GM18526 (cell line): ENCODE results near the gene PPP1R3D.

ENCODE experiments used
- POLR2A ChIP-seq: IDR thresholded peaks from 3 replicates; pipeline ENCODE4 v1.6.1; 2011; ENCODE audit not compliant: insufficient read length; ENCODE audit errors: extremely low read depth

The PPP1R3D gene

DNA sequence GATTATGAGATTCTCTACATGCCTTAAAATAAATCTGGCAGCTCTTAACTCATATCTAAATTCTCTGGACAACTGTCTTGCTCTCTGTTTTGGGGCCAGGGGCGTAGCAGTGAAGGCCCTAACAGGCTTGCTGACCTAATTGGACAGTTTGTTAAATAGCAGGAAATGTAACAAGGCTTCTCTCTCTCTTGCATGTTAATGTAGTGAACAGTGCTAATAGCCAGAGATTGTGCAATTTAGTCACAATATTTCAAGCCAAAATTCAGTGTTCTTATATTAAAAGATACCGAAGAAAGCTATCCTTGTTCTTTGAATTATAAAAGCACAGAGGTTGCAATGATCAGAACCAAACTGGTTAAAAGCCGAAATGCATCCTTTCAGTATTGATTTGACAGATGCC is 3.0 kb downstream of the PPP1R3D start:
- no peak for TF ChIP-seq POLR2A

DNA sequence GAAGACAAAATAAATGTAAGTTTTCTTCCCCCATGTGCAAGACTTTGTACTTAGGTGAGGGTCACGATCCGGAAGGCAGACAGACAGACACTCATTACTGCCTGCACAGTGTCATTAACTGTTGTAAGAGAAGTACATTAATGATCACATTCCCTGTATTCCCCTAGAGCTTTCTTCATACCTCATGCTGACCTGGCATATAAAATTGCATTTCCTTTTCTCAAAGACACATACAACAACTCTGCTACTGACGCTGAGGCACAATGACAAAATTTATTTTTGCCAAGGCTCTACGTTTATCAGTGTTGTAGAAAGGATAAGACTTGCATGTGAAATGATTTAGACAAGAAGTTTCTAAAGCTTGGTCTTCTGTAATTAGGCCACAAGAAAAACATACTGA is 3.7 kb downstream of the PPP1R3D start:
- no peak for TF ChIP-seq POLR2A

DNA sequence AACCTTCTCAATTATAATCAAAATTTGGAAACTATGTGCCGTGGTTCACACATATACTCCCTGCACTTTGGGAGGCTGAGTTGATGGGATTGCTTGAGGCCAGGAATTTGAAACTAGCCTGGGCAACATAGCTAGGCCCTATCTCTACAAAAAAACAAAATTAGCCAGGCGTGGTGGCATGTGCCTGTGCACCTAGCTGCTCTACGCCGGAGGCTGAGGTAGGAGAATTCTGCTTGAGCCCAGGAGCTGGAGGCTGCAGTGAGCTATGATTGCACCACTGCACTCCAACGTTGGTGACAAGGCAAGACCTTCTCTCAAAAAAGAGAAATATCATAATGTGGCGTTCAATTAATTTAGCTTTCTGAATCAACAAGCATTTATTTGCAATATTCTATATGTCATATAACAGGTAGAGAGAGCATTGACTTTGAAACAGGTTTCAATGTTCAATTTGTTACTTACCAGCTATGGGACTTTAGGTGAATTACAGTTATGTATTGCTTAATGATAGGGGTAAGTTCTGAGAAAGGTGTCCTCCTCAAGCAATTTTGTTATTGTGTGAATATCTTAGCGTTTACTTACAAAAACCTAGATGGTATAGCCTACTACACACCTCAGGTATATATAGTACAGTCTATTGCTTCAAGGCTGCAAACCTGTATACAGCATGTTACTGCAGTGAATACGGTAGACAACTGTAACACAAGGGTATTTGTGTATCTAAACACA is 4.5 kb downstream of the PPP1R3D start:
- TF ChIP-seq POLR2A: no peak

DNA sequence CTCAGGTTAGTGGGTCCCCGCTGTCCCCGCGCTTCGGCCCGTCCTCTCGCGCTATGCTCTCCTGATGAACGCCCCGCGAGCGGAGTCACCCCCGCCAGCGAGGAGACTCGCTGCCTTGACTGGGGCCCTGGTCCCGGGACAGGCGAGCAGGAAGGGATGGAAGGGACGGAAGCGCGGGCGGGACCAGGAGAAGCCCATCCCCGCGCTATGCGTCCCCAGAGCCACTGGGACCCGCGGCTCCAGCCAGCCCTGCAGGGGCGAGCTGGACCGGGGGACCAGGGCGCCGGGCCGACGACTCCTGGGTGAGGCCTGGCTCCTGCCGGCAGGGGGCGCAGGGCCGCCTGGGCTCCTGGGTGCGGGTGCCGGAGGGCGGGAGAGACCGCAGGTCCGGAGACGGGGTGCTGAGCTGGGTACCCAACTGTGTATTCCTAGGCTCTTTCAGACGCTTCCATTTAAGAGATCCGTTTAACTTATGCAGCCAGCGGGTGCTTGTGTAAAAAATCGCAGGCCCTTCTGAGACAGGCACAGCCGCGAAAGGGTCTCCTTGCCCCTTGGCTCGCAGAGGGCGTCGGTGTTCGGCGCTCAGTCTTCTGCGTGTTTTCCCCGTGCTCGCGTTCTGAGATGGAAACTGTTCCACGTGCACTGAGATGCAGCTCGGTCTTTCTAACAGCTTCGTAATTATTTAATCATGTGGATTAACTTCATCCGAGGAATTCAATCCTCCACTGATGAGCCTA is 6.1 kb downstream of the PPP1R3D start:
- no peak for TF ChIP-seq POLR2A

DNA sequence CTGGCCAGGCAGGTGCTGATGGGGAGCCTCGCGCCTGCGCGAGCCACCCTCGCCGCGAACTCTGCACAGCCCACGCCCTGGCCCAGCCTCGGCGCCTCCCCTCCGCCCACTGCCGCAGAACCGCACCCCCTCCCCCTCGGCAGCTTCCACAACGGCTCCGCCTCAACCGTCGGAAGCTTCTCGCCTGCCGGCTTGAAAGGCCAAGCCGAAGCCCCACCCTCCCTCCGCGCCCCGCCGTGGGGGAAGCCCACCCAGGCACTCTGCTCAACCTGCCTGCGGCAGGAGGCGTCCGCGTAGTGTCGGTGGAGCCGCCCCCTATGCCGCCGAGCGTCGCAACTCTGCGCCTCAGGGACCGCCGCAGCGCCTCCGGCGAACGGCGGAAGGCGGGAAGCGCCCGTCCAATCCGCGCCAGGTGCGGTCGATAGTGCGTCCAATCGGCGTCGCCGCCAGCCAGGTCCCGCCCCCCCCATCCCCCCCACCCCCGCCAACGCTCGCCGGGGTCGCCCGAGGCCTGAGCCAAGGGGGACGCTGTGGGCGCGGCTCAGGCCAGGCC is 6.7 kb downstream of the PPP1R3D start, which contains the start of gene SYCP2:
SYCP2 (minus strand) TSS at position 342 of the 553 bp plus-strand sequence. CDS start 11,224 bp downstream, outside the sequence.
- TF ChIP-seq POLR2A: no peak

DNA sequence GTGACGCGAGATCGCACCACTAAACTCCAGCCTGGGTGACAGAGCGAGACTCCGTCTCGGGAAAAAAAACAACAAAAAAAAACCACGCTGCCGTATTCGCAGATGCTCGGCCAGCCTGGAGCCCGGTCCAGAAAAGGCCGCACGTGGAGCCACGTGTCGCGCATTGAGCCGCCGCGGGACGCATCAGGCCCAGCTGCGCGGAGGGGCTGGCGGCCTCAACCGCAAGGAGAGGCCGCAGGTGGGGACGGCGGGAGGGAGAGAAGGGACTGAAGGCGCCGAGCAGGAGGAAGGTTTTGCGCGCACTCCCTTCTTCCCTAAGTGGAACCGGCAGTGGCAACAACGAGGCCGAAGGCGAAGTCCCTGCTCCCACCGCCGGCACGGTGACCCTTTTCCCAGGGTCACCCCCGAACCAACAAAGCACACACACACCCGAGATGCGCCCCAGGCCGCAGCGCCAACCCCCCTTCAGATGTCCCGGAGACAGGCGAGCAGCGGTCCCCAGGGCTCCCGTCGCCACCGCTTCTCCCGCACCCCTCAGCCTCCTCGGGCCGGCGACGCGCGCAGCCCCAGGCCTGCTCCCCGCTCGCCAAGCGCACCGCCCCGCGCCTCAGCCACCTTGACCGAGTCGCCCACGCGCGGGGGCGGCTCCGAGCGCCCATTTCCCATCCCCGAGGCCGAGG is 7.3 kb downstream of the PPP1R3D start:
- no peak for TF ChIP-seq POLR2A

DNA sequence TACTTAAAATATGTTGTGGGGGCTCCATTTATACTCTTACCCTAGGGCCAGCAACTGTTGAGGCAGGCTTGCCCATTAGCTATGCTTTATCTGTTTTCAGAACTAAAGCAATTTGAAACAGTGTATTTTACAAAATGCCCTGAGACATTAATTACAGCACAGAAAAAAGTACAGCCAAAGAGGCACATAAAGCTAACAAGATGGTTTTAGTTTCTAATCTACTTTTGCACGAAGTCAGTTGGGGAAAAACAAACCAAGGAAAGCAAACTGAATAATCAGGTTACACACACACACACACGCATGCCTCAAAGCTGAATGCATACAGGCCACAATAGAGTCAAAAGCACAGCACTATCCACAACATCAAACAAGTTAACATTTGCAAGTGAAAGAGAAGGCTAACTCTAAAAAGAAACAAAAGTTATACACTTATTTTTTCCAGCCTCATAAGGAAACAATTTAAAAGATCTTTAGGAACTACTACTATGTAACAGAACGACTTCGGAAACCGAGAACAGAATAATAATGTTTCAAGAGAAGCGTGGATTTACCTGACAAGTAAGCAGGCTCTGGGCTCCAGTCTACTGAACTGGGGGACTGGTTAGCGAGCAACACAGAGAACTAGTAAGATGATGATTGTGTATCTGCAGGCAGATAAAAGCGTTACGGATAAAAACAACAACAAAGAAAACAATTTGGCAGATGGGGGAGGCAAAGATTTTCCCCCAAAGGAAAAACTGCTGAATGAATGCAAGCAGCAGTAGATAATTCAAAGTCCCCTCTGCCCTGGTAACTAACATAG is 8.4 kb downstream of the PPP1R3D start:
- TF ChIP-seq POLR2A: no peak

DNA sequence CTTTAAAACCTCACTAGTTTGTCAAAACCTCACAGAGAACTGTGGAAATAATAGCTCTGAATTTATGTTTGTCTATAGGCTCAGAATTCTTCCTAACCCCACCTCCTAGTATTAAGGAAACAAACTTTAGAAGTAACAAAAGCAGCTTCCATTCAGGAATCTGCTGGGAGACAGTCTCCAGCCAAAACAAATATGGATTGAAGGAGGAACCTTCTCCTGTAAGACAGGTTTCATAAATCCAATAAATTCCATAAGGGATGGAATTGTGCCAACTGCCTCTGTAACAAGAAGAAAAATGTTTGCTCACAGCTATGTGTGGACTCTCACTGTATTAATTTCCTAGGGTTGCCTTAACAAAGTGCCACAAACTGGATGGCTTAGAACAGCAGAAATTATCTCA is 14.2 kb downstream of the PPP1R3D start:
- TF ChIP-seq POLR2A: no peak

DNA sequence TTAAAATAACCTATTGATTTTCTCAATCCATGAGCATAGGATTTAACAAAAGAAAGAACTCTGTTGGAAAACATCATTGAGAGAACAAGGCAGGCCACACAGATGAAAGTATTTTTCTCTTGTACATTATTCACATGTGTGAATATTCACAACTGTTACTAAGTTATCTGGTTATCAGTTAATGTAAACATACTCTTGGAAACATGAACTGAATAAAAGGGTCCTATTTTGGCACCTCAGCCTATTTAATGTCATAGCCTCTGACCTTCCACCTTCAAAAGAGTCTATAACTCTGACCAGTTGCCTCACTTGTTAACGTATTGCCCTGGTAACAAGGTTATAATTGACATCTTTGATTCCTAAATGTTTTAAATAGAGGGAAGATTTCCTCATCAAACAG is 14.7 kb downstream of the PPP1R3D start:
- no peak for TF ChIP-seq POLR2A

DNA sequence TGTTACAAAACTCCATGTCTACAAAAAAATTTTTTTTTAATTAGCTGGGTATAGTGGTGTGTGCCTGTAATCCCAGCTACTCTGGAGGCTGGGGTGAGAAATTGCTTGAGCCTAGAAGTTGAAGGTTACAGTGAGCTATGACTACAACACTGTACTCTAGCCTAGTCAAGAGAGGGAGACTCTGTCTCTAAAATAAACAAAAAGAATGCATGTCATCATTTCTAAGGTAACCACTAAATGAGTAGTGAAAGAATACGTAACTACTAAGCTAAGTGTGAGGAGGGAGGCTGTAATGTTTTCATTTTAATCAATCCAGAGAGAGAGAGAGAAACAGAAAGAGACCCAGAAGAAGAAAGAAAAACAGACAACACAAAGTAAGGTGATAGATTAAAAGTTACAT is 16.6 kb downstream of the PPP1R3D start:
- no peak for TF ChIP-seq POLR2A

DNA sequence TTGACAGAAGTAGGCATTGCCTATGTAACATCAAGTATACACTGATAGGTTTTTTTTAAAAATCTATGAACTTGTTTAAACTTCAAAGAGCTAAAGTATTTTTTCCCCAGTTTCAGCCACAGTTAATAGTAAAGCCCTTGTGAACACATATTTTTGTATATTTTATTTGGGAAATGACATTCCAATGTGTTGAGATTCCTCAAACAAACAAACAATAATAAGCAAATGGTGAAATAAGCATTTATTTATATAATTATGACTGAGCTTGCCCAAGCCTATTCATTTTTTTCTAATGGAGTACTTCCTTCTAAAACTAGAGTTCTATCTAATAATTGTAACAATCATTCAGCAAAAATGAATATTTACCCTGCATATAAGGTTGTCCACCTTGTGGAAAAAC is 19.2 kb downstream of the PPP1R3D start:
- TF ChIP-seq POLR2A: no peak

DNA sequence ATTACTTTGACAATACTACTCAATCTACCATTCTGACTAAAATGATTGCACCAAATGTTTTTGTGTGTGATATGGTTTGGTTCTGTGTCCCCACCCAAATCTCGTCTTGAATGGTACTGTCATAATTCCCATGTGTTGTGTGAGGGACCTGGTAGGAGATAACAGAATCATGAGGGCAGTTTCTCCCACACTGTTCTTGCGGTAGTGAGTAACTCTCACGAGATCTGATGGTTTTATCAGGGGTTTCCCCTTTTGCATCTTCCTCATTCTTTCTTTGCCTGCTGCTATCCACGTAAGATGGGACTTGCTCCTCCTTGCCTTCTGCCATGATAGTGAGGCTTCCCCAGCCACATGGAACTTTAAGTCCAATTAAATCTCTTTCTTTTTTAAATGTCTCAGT is 27.5 kb downstream of the PPP1R3D start:
- no peak for TF ChIP-seq POLR2A

DNA sequence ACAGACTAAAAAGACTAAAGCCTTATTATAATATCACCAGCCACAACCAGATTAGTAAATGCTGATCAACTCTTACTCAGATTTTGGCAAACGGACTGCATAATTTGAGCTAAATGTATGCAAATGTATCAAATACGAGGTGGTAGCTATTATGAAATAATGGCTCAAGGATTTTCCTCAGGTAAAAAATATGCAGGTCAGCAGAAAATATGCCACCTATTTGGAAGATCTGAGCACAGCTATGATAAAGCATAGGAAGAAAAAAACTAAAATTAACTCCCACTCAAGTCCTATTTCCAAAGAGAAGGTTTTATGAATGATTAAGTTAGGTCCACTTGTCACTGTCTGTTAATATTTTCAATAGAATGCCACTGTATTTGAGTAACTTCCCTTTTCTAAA is 29.1 kb downstream of the PPP1R3D start:
- no peak for TF ChIP-seq POLR2A

DNA sequence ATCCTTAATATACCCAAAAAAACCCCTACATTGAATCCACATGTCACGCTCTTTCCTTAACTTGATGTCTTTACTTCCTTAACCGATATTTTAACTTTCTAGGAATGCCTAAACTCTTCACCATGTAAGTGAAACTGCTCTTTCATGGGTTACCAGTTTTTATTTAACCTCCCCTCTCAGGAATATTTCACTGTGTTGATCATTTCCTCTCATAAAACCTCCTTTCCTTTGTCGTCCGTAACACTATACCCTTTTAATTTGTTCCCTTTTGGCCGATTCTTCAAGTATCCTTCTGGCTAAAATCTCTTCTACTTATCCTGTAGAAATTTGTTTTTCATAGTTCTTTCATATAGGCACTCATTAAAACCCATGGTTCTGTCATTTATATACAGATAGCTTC is 31.2 kb downstream of the PPP1R3D start:
- no peak for TF ChIP-seq POLR2A

DNA sequence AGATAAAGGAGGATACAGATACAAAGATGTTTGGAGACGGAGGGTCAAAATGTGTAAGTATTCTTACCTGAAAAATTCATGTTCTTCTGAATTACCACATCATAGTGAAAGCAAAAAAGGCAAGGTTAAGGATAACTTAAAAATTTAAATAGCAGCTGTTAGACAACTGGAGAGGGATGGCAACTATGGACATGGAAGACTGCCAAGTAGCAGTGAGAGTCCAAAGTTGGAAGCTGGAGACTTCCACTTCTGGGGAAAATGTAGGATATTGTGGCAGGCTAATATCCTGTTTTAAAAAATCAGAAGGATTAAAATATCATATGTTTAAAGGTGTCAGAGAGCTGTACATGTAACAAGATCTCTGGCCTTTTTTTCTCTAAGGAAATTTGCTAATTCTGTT is 36.5 kb downstream of the PPP1R3D start:
- no peak for TF ChIP-seq POLR2A
